ENCODE results near the gene PDCD1. TPM values are rescaled to one million over a fixed set of nuclear protein-coding genes. Genes with fewer than 3 reads are reported as not detected.

PDCD1 gene
- total RNA-seq, 1 experiment from 2014 or later = 0.22 TPM

GRCh38 chr2:241880311-241881073, 21.8 kb upstream of the PDCD1 start:
- ChIA-PET POLR2A (no interaction called here), CTCF (no interaction called here), RAD21 (ENCODE audit: low non-redundant PET in 1 of 2, low total read pairs in 2 of 2, uncharacterized antibody in 2 of 2, unreplicated experiment in 2 of 2) (no interaction called here)
- H3K9me3 ChIP-seq (ENCODE audit: control insufficient read depth in 1 of 2, insufficient read depth in 1 of 2, low read depth in 1 of 2, low read length in 2 of 2) = no peaks in the 10 kb centered on the region
- no peaks in the 10 kb centered on the region for H3K9me2 ChIP-seq (ENCODE audit: insufficient read depth)
- no peak for ATAC-seq
- H3K27ac ChIP-seq (ENCODE audit: low read depth, low read length) = peak overlapping the region; percentile 66
- H4K20me1 ChIP-seq (ENCODE audit: insufficient read depth) = no peaks in the 10 kb centered on the region
- no peak overlapping the region for H2AFZ ChIP-seq (ENCODE audit: low read depth, low read length, poor library complexity, severe bottlenecking)
- peak overlapping the region; percentile 51 to 61 for H3K4me3 ChIP-seq (replicated peaks in 1 of 2; ENCODE audit: low read depth in 1 of 2, low read length in 2 of 2)
- H3K4me2 ChIP-seq (ENCODE audit: low read length) = peak overlapping the region; percentile 100
- peaks cover 10 to 23% of the 10 kb centered on the region in 2 experiments; a peak in 3 of 4 replicates for H3K4me1 ChIP-seq (ENCODE audit: control insufficient read depth in 1 of 2, insufficient read depth in 2 of 2, low read length in 2 of 2)
- no TSS peak for BruUV-seq (replicated peaks)
- H3K9ac ChIP-seq (ENCODE audit: low read length) = peak overlapping the region; percentile 58
- TF ChIP-seq SRF (IDR thresholded peaks at IDR 0.05; ENCODE audit: low read depth) = no peak
- TF ChIP-seq POLR2AphosphoS5 (IDR thresholded peaks at IDR 0.05; ENCODE audit: low read depth, low read length) = no peak
- TF ChIP-seq JUND (IDR thresholded peaks at IDR 0.05) = no peak
- no peak for TF ChIP-seq SP1 (IDR thresholded peaks at IDR 0.05; ENCODE audit: low read depth)
- TF ChIP-seq MAX (IDR thresholded peaks at IDR 0.05) = no peak
- TF ChIP-seq EZH2phosphoT487 (IDR thresholded peaks at IDR 0.05; ENCODE audit: borderline replicate concordance) = no peak
- TF ChIP-seq CEBPB (IDR thresholded peaks at IDR 0.05; ENCODE audit: low read depth) = no peak
- TF ChIP-seq SIN3A (IDR thresholded peaks at IDR 0.05; ENCODE audit: low read depth) = no peak
- no peak for TF ChIP-seq CTCF (IDR thresholded peaks at IDR 0.05 in 2 of 3, conservative IDR thresholded peaks at IDR 0.05 in 1 of 3; ENCODE audit: borderline replicate concordance in 1 of 3, insufficient read depth in 1 of 3, low read depth in 2 of 3, low read length in 2 of 3)
- TF ChIP-seq, protein P1, sequence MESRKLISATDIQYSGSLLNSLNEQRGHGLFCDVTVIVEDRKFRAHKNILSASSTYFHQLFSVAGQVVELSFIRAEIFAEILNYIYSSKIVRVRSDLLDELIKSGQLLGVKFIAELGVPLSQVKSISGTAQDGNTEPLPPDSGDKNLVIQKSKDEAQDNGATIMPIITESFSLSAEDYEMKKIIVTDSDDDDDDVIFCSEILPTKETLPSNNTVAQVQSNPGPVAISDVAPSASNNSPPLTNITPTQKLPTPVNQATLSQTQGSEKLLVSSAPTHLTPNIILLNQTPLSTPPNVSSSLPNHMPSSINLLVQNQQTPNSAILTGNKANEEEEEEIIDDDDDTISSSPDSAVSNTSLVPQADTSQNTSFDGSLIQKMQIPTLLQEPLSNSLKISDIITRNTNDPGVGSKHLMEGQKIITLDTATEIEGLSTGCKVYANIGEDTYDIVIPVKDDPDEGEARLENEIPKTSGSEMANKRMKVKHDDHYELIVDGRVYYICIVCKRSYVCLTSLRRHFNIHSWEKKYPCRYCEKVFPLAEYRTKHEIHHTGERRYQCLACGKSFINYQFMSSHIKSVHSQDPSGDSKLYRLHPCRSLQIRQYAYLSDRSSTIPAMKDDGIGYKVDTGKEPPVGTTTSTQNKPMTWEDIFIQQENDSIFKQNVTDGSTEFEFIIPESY (IDR thresholded peaks at IDR 0.05; ENCODE audit: extremely low read depth, insufficient replicate concordance, low read length) = no peak
- TF ChIP-seq RAD21 (IDR thresholded peaks at IDR 0.05; ENCODE audit: low read depth) = no peak
- TF ChIP-seq, protein P2, sequence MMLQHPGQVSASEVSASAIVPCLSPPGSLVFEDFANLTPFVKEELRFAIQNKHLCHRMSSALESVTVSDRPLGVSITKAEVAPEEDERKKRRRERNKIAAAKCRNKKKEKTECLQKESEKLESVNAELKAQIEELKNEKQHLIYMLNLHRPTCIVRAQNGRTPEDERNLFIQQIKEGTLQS (IDR thresholded peaks at IDR 0.05) = no peak
- no peak for TF ChIP-seq ZFX (IDR thresholded peaks at IDR 0.05)
- H3K27me3 ChIP-seq (ENCODE audit: insufficient read depth, low read length) = no peaks in the 10 kb centered on the region
- H3K79me2 ChIP-seq (ENCODE audit: insufficient read depth, low read length) = no peaks in the 10 kb centered on the region
- H3K36me3 ChIP-seq (ENCODE audit: control insufficient read depth in 1 of 2, insufficient read depth in 2 of 2, low read length in 2 of 2) = no peaks in the 10 kb centered on the region
- intact Hi-C loops (cut with micrococcal nuclease) = loop anchor here (2.0 to 10.0 kb wide), 3 partner anchors 146 to 523 kb away; partner anchors contain the start of genes BOK, D2HGDH and FARP2
- no peak for DNase-seq (ENCODE audit: low read depth, low spot score)

All from HCT116 (cell line).